SU-DHL-6 (cell line): ENCODE data around the gene INPP1.
"Not testable (repeated sequence)": the region's sequence is repeated elsewhere in the genome, so short reads cannot be mapped to it uniquely, and the experiment has no call there.

Experiments
- EZH2phosphoT487 ChIP-seq: fragments of 200-600 bp; sonication (generic), shearing (Covaris generic); conservative IDR thresholded peaks from 2 replicates; pipeline ENCODE4 v1.6.1; 2018; ENCODE audit warnings: mild to moderate bottlenecking, antibody characterized with exemption, low read length, moderate library complexity, mixed read lengths
- TF ChIP-seq, protein P1 (sequence below): fragments of 200-600 bp; sonication (generic); IDR thresholded peaks from one replicate; pipeline ENCODE4 v1.5.1; 2017; ENCODE audit warnings: antibody characterized with exemption, mild to moderate bottlenecking, low read length, moderate library complexity; ENCODE audit not compliant: insufficient read depth, poor library complexity, severe bottlenecking

DNA sequence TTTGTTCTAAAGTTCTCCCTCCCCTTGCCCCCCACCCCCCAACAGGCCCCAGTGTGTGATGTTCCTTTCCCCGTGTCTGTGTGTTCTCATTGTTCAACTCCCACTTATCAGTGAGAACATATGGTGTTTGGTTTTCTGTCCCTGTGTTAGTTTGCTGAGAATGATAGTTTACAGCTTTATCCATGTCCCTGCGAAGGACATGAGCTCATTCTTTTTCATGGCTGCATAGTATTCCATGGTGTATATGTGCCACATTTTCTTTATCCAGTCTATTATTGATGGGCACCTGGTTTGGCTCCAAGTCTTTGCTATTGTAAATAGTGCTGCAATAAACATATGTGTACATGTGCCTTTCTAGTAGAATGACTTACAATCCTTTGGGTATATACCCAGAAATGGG, 45.5 kb upstream of the INPP1 start:
- TF ChIP-seq, protein P1, sequence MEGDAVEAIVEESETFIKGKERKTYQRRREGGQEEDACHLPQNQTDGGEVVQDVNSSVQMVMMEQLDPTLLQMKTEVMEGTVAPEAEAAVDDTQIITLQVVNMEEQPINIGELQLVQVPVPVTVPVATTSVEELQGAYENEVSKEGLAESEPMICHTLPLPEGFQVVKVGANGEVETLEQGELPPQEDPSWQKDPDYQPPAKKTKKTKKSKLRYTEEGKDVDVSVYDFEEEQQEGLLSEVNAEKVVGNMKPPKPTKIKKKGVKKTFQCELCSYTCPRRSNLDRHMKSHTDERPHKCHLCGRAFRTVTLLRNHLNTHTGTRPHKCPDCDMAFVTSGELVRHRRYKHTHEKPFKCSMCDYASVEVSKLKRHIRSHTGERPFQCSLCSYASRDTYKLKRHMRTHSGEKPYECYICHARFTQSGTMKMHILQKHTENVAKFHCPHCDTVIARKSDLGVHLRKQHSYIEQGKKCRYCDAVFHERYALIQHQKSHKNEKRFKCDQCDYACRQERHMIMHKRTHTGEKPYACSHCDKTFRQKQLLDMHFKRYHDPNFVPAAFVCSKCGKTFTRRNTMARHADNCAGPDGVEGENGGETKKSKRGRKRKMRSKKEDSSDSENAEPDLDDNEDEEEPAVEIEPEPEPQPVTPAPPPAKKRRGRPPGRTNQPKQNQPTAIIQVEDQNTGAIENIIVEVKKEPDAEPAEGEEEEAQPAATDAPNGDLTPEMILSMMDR = not testable (repeated sequence)
- TF ChIP-seq EZH2phosphoT487 = not testable (repeated sequence)
